SU-DHL-6 (cell line): Measurements from ENCODE around the gene RASSF5.

Experiments used
- H2AFZ ChIP-seq: fragments of 200-600 bp; sonication (generic); 2 replicates; pipeline ENCODE4 v1.6.1; 2014; ENCODE audit warnings: low read depth, mild to moderate bottlenecking, moderate library complexity, mixed read lengths, antibody characterized with exemption, low read length; ENCODE audit not compliant: severe bottlenecking
- H3F3A ChIP-seq: fragments of 200-600 bp; shearing (Covaris generic); 2 replicates; pipeline ENCODE4 v1.6.0; 2016; ENCODE audit warnings: antibody characterized with exemption, mild to moderate bottlenecking; ENCODE audit not compliant: insufficient read depth
- H3K27ac ChIP-seq: fragments of 200-600 bp; sonication (generic); 2 replicates; pipeline ENCODE4 v1.5.1; 2016; ENCODE audit warnings: low read depth, mild to moderate bottlenecking, low read length, moderate library complexity, mixed read lengths
- H3K27me3 ChIP-seq: fragments of 200-600 bp; sonication (generic), shearing (Covaris generic); 2 replicates; pipeline ENCODE4 v1.6.0; 2014; ENCODE audit warnings: mild to moderate bottlenecking, low read length
- H3K36me3 ChIP-seq: fragments of 200-600 bp; sonication (generic); 2 replicates; pipeline ENCODE4 v1.6.1; 2014; ENCODE audit warnings: mild to moderate bottlenecking, low read length, mixed read lengths
- H3K4me2 ChIP-seq: fragments of 300-600, 200-600 bp; shearing (Covaris generic), sonication (generic); 2 replicates; pipeline ENCODE4 v1.6.0; 2014; ENCODE audit warnings: low read length, low read depth, mild to moderate bottlenecking; ENCODE audit not compliant: poor library complexity, severe bottlenecking
- H3K4me3 ChIP-seq: fragments of 200-600 bp; sonication (generic); 2 replicates; pipeline ENCODE4 v1.5.1; 2014; ENCODE audit warnings: antibody characterized with exemption, low read length, mild to moderate bottlenecking, mixed read lengths; ENCODE audit not compliant: insufficient read depth, poor library complexity, severe bottlenecking
- H3K79me2 ChIP-seq: fragments of 200-600 bp; sonication (generic); 2 replicates; pipeline ENCODE4 v1.6.1; 2014; ENCODE audit warnings: mild to moderate bottlenecking, low read length, moderate library complexity; ENCODE audit not compliant: insufficient read depth
- H3K9ac ChIP-seq: fragments of 200-600 bp; sonication (generic); 2 replicates; pipeline ENCODE4 v1.7.0; 2014; ENCODE audit warnings: mild to moderate bottlenecking, low read length
- H3K9me2 ChIP-seq: fragments of 200-600 bp; sonication (generic); replicated peaks from 2 replicates; pipeline ENCODE4 v1.6.1; 2014; ENCODE audit warnings: low read length; ENCODE audit not compliant: insufficient read depth
- H3K9me3 ChIP-seq: fragments of 200-600 bp; sonication (generic); 2 replicates; pipeline ENCODE4 v1.6.1; 2014; ENCODE audit warnings: low read length, mixed read lengths; ENCODE audit not compliant: insufficient read depth
- H4K20me1 ChIP-seq: fragments of 200-600 bp; sonication (generic); 2 replicates; pipeline ENCODE4 v1.6.1; 2014; ENCODE audit warnings: low read depth, mild to moderate bottlenecking, antibody characterized with exemption, low read length, moderate library complexity, mixed read lengths
- EZH2phosphoT487 ChIP-seq: fragments of 200-600 bp; sonication (generic), shearing (Covaris generic); conservative IDR thresholded peaks from 2 replicates; pipeline ENCODE4 v1.6.1; 2018; ENCODE audit warnings: mild to moderate bottlenecking, antibody characterized with exemption, low read length, moderate library complexity, mixed read lengths
- TF ChIP-seq, protein P1 (sequence below): fragments of 200-600 bp; sonication (generic); IDR thresholded peaks from one replicate; pipeline ENCODE4 v1.5.1; 2017; ENCODE audit warnings: antibody characterized with exemption, mild to moderate bottlenecking, low read length, moderate library complexity; ENCODE audit not compliant: insufficient read depth, poor library complexity, severe bottlenecking

The RASSF5 gene

GRCh38 chr1:206511362-206512057 is 4.2 kb downstream of the RASSF5 start:
- Histone ChIP-seq H3K27me3 (no peaks in the 10 kb centered on the region; the same call in 1 of the 2 replicates), H4K20me1 (no peaks in the 10 kb centered on the region), H3K36me3 (no peaks in the 10 kb centered on the region)

DNA sequence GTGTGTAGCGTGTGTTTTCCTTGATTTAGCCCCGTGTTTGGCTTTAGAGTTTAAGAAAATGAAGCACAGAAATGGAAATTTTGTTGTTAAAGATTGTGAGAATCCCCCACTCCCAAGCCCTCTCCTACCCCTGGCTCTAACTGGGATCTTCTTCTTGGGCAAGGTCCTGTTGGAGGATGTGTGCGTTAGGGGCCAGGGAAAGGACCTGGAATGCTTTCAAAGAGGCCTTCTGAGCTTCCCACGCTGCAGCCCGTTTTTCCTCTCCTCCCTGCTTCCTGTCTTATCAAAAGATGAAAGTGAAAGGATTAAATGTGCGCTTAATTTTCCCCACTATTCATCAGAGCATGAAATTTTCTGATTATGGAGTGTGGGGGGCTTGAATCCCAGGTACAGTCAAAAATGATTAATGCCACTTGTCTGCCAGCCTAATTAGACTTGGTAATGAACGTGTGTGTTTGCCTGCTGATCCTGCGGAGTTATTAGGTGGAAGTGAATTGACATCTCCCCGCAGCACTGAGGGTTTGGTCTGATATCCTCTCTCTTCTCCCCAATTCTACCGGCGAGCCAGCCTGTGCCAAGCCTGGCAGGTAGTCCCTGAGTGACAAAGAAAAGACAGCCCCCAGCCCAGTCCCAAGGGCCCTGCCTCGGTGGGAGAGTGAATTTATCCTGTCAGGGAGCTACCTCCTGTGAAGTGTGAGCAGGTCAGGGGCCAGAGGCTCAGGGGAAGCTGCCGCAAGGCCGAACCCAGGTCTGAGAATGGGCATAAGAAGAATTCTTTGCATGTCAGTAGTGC is 4.9 kb downstream of the RASSF5 start:
- H3K9me3 ChIP-seq: no peaks in the 10 kb centered on the region
- no peaks in the 10 kb centered on the region for H3F3A ChIP-seq
- no peak overlapping the region for H2AFZ ChIP-seq
- no peak overlapping the region for H3K4me2 ChIP-seq
- no peaks in the 10 kb centered on the region; the same call in 1 of the 2 replicates for H3K27me3 ChIP-seq
- no peaks in the 10 kb centered on the region for H3K9me2 ChIP-seq
- H4K20me1 ChIP-seq: no peaks in the 10 kb centered on the region
- TF ChIP-seq, protein P1, sequence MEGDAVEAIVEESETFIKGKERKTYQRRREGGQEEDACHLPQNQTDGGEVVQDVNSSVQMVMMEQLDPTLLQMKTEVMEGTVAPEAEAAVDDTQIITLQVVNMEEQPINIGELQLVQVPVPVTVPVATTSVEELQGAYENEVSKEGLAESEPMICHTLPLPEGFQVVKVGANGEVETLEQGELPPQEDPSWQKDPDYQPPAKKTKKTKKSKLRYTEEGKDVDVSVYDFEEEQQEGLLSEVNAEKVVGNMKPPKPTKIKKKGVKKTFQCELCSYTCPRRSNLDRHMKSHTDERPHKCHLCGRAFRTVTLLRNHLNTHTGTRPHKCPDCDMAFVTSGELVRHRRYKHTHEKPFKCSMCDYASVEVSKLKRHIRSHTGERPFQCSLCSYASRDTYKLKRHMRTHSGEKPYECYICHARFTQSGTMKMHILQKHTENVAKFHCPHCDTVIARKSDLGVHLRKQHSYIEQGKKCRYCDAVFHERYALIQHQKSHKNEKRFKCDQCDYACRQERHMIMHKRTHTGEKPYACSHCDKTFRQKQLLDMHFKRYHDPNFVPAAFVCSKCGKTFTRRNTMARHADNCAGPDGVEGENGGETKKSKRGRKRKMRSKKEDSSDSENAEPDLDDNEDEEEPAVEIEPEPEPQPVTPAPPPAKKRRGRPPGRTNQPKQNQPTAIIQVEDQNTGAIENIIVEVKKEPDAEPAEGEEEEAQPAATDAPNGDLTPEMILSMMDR: no peak
- no peak for TF ChIP-seq EZH2phosphoT487
- H3K4me3 ChIP-seq: no peak overlapping the region
- H3K9ac ChIP-seq: no peak overlapping the region
- H3K79me2 ChIP-seq: no peaks in the 10 kb centered on the region
- no peaks in the 10 kb centered on the region for H3K36me3 ChIP-seq
- no peak overlapping the region for H3K27ac ChIP-seq

More at GRCh38 chr1:206511362-206512057, 4.2 kb downstream of the RASSF5 start:
- Histone ChIP-seq H3K4me2 (no peak overlapping the region), H3K9me3 (no peaks in the 10 kb centered on the region), H3K79me2 (no peaks in the 10 kb centered on the region), H3K9me2 (no peaks in the 10 kb centered on the region), H3K9ac (no peak overlapping the region), H3K4me3 (no peak overlapping the region), H3K27ac (no peak overlapping the region), H2AFZ (no peak overlapping the region), H3F3A (no peaks in the 10 kb centered on the region)
- TF ChIP-seq, protein P1: no peak
- no peak for TF ChIP-seq EZH2phosphoT487

DNA sequence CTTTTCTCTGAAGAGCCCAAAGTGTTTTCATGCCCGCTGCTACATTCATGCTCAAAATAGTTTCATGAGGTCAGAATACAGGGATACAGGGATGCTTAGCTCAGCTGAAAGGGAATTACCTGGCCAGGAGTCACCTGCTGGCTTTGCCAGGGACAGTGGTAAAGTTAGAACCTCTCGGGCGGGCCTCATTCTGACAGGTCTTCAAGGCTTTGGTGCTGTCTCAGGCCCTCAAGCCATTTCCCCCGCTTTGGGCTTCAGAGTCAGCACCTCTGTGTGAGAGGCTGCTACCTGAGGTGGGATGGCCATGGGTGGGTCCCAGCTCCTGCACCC is 5.5 kb downstream of the RASSF5 start:
- no peaks in the 10 kb centered on the region for H3F3A ChIP-seq
- no peaks in the 10 kb centered on the region for H3K9me2 ChIP-seq
- H3K27me3 ChIP-seq: no peaks in the 10 kb centered on the region; the same call in 1 of the 2 replicates
- no peak overlapping the region for H3K9ac ChIP-seq
- TF ChIP-seq, protein P1: no peak
- TF ChIP-seq EZH2phosphoT487: no peak
- no peaks in the 10 kb centered on the region for H3K79me2 ChIP-seq
- H3K36me3 ChIP-seq: no peaks in the 10 kb centered on the region
- no peak overlapping the region for H3K4me2 ChIP-seq
- no peak overlapping the region for H3K27ac ChIP-seq
- no peaks in the 10 kb centered on the region for H3K9me3 ChIP-seq
- no peak overlapping the region for H2AFZ ChIP-seq
- no peak overlapping the region for H3K4me3 ChIP-seq
- no peaks in the 10 kb centered on the region for H4K20me1 ChIP-seq
